ENCODE results near the gene RAB5B. TPM values are rescaled to one million over a fixed set of nuclear protein-coding genes. Genes with fewer than 3 reads are reported as not detected.
A peak's percentile ranks its signal among the peaks of the same experiment; 100 is the strongest.

RAB5B gene
- total and polyA plus RNA-seq, 4 donors: 64.5 to 118 (median 91.3) TPM

GRCh38 chr12:55932551-55932910 is 41.3 kb upstream of the RAB5B start:
- Histone ChIP-seq H3K4me1 (ENCODE audit: control insufficient read depth in 5 of 5, insufficient read depth in 5 of 5, low read length in 5 of 5) (peaks cover 0 to 29% (median 8%) of the 10 kb centered on the region in 5 donors), H3K9ac (ENCODE audit: insufficient read depth in 1 of 2, low read length in 2 of 2) (peak overlapping the region in 1 of 2 donors; percentile 89), H3K9me3 (ENCODE audit: control insufficient read depth in 4 of 4, insufficient read depth in 3 of 4, low read length in 3 of 4) (no peaks in the 10 kb centered on the region), H3K36me3 (ENCODE audit: control insufficient read depth in 4 of 4, insufficient read depth in 4 of 4, low read length in 4 of 4) (peaks cover 0 to 2% (median 0%) of the 10 kb centered on the region in 4 donors), H3K27ac (ENCODE audit: low read depth in 1 of 2, low read length in 1 of 2) (no peak overlapping the region), H3K4me3 (peak overlapping the region; percentile 49), H3K27me3 (ENCODE audit: control insufficient read depth in 3 of 3, insufficient read depth in 3 of 3, low read length in 2 of 3) (no peaks in the 10 kb centered on the region)
- WGBS, 2 donors: 1% methylated on average over 4 of the region's 4 CpGs
- TF ChIP-seq, protein P1, sequence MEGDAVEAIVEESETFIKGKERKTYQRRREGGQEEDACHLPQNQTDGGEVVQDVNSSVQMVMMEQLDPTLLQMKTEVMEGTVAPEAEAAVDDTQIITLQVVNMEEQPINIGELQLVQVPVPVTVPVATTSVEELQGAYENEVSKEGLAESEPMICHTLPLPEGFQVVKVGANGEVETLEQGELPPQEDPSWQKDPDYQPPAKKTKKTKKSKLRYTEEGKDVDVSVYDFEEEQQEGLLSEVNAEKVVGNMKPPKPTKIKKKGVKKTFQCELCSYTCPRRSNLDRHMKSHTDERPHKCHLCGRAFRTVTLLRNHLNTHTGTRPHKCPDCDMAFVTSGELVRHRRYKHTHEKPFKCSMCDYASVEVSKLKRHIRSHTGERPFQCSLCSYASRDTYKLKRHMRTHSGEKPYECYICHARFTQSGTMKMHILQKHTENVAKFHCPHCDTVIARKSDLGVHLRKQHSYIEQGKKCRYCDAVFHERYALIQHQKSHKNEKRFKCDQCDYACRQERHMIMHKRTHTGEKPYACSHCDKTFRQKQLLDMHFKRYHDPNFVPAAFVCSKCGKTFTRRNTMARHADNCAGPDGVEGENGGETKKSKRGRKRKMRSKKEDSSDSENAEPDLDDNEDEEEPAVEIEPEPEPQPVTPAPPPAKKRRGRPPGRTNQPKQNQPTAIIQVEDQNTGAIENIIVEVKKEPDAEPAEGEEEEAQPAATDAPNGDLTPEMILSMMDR (IDR thresholded peaks at IDR 0.05; ENCODE audit: control extremely low read depth, extremely low read depth): no peak
- ATAC-seq (ENCODE audit: insufficient read depth, low FRiP score): no peak
- peak; percentile 31 to 54 (median 51) for DNase-seq

GRCh38 chr12:55933169-55933798 is 40.6 kb upstream of the RAB5B start:
- TF ChIP-seq, protein P1 (IDR thresholded peaks at IDR 0.05; ENCODE audit: control extremely low read depth, extremely low read depth): no peak
- Histone ChIP-seq H3K36me3 (ENCODE audit: control insufficient read depth in 4 of 4, insufficient read depth in 4 of 4, low read length in 4 of 4) (no peaks in the 10 kb centered on the region), H3K4me3 (no peak overlapping the region), H3K9me3 (ENCODE audit: control insufficient read depth in 4 of 4, insufficient read depth in 3 of 4, low read length in 3 of 4) (no peaks in the 10 kb centered on the region), H3K4me1 (ENCODE audit: control insufficient read depth in 5 of 5, insufficient read depth in 5 of 5, low read length in 5 of 5) (peaks cover 0 to 24% (median 8%) of the 10 kb centered on the region in 5 donors), H3K27me3 (ENCODE audit: control insufficient read depth in 3 of 3, insufficient read depth in 3 of 3, low read length in 2 of 3) (no peaks in the 10 kb centered on the region), H3K27ac (ENCODE audit: low read depth in 1 of 2, low read length in 1 of 2) (no peak overlapping the region), H3K9ac (ENCODE audit: insufficient read depth in 1 of 2, low read length in 2 of 2) (no peak overlapping the region)
- WGBS, 2 donors: 57 to 68% methylated on average over 7 of the region's 7 CpGs
- DNase-seq (no peak), ATAC-seq (ENCODE audit: insufficient read depth, low FRiP score) (no peak)

GRCh38 chr12:55933799-55934742 is 39.8 kb upstream of the RAB5B start:
- Histone ChIP-seq H3K27ac (ENCODE audit: low read depth in 1 of 2, low read length in 1 of 2) (no peak overlapping the region), H3K9me3 (ENCODE audit: control insufficient read depth in 4 of 4, insufficient read depth in 3 of 4, low read length in 3 of 4) (no peaks in the 10 kb centered on the region), H3K9ac (ENCODE audit: insufficient read depth in 1 of 2, low read length in 2 of 2) (no peak overlapping the region), H3K27me3 (ENCODE audit: control insufficient read depth in 3 of 3, insufficient read depth in 3 of 3, low read length in 2 of 3) (no peaks in the 10 kb centered on the region), H3K4me3 (no peak overlapping the region), H3K4me1 (ENCODE audit: control insufficient read depth in 5 of 5, insufficient read depth in 5 of 5, low read length in 5 of 5) (peaks cover 0 to 21% (median 8%) of the 10 kb centered on the region in 5 donors), H3K36me3 (ENCODE audit: control insufficient read depth in 4 of 4, insufficient read depth in 4 of 4, low read length in 4 of 4) (no peaks in the 10 kb centered on the region)
- TF ChIP-seq, protein P1 (IDR thresholded peaks at IDR 0.05; ENCODE audit: control extremely low read depth, extremely low read depth): no peak
- DNase-seq (no peak), ATAC-seq (ENCODE audit: insufficient read depth, low FRiP score) (no peak)
- 98 to 100% methylated on average over 1 of the region's 1 CpG for WGBS, 2 donors

Data from lung (tissue), 12 donors.